GM19467 (cell line): ENCODE results near the gene C20orf144.
A peak's percentile ranks its signal among the peaks of the same experiment; 100 is the strongest.
"Not testable (repeated sequence)": the region's sequence is repeated elsewhere in the genome, so short reads cannot be mapped to it uniquely, and the experiment has no call there.

Experiments used
- ATAC-seq: cut with Tn5 transposase; IDR thresholded peaks from one replicate; pipeline ENCODE4 v1.9.1; 2021; ENCODE audit warnings: mild to moderate bottlenecking, moderate library complexity; ENCODE audit not compliant: unreplicated experiment

The C20orf144 gene

DNA sequence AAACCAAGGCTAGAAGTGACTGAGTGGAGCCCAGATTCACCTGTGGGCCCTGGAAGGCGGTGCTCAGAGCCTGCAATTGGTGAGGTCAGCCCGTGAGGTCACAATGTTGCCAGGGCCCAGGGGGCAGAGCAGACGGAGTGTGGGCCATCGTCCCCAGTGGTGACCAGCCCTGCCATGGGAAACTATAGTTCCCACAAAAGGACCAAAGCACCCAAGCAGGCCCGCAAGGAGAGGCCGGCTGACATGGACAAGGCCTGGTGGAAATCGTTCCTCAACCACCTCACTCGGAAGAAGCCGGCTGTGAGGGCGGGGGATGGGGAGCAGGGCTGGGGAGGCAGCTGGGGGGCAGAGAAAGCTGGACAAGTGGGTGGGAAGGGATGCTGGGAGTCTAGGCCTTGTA, at the start of gene C20orf144:
C20orf144 (plus strand) TSS at position 156 of the 400 bp plus-strand sequence; CDS start at position 175, 19 bp downstream.
- no peak for ATAC-seq

DNA sequence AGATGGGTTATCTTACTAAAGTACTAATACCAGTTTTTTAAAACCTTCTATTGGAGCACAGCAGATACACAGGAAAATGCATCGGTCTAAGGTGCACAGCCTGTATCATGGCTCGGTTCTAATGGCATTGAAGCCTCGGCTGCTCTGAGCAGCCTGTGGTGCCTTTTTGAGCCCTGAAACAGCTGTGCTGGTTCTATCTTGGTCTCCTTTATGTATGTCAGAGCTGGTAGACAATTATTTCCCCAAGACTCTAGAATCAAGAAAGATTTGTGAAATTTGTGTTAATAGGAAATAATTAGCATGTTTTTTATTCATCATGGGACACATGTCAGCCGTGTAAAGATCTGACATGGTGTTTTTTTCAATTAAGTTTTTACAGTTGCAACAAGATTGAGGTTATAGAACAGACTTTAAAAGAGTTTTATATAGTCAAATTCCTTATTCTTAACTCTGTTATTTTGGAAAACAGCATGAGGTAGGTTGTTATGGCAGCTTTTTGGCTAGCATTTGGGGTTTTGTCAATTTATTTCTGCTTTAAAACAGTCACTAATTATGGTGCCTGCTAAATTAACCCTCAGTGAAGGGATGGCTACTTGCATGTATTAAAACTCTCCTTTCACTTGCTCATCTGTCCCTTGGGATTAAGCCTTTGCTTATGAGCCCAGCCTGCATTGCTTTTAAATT, 40.3 kb upstream of the C20orf144 start:
- ATAC-seq: no peak

DNA sequence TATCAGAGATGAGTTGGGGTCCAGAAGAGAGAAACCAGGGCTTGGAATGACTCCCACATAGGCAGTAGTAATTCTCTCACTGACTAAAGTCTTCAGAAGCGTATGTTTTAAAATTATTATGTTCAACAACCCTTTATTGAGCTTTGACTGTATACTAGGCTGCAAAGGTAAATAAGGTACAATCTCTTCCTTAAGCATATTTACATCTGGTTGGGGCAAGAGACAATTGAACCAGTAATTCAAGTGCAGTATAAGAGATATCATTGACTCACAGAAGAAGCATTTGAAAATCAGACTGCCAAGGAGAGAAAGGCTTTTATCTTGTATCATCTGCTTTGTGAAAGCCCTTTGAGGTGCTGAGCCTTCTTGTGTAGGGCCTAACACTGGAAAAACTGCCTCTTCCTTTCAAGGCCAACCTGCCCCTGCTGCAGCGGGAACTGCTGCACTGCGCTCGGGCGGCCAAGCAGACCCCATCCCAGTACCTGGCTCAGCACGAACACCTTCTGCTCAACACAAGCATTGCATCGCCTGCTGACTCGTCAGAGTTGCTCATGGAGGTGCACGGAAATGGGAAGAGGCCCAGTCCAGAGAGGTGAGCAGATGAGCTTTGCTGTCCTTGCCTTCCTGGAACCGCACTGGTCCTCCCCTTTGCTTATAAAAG, 39.3 kb upstream of the C20orf144 start:
- no peak for ATAC-seq

DNA sequence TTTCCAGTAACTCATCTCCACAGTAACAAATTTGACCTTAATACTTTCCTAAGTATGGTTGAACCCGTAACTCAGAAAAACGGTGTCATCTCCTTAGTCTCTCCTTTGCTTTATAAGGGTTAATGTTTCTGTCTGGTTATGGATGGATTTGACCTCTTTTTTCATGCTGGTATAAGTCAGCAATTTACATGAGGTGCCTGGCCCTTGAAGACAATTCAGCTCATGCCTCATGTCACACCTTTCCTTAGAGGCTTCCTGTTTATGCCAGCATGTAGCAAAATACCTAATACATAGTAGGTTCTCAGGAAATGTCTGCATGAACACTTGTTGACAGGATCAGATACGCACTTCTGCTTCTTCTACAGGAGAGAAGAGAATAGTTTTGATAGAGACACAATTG, 37.7 kb upstream of the C20orf144 start:
- ATAC-seq: no peak

DNA sequence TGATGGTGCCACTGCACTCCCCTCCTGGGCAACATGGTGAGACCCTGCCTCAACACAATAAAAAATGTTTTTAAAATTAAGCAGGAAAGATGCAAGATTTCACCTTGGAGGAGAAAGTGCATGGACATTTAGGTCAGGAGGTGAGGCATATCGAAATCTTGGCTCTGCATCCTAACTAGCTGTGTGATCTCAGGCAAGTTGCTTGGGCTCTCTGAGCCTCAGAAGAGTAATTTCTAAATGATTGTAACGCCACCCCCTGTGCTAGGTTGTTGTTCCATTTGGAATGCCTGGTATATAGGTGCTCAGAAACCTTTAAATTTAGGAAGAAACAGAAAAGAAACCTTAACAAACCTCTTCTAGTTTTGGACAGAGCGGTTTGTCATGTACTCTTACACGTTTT, 35.9 kb upstream of the C20orf144 start:
- ATAC-seq: no peak

DNA sequence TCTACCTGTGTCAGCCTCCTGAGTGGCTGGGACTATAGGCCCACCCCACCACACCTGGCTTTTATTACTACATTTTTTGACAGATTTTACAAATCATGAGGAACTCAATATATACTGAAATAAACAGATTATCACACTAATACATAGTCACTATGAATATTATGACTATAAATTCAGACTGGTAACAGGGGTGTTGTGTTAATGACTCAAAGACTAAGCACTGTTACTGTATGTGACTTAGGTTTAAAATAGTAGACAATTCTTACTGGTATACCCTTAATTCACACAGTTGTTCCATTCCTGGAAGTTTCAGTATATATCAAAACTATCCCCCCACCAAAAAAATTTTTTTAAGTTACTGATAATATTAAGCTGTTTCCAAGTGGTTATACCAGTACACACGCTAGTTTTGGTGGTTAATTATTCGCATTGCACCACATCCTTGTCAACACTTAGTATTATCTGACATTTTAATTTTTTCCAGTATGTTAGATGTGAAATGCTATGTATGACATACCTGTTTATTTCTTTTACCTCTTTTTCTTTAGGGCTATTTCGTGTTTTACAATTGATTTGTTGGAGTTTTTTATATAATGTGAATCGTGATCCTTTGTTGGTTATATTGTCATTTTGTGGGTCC, 34.4 kb upstream of the C20orf144 start:
- ATAC-seq: no peak

DNA sequence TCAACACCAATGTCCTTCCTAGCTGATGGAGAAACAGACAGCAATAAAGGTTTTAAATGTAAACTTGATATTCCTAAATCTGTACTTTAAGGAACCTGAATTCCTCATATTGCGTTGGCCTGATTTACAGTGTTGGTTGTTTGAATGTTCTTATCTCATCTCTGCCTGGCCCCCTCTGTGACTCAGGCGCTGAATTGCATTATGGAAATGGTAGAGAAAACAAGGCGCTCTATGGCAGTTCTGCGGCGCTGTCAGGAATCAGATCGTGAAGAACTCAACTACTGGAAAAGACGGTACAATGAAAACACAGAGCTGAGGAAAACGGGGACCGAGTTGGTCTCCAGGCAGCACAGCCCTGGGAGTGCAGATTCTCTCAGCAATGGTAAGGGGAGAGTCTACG, 32.6 kb upstream of the C20orf144 start:
- ATAC-seq: no peak

DNA sequence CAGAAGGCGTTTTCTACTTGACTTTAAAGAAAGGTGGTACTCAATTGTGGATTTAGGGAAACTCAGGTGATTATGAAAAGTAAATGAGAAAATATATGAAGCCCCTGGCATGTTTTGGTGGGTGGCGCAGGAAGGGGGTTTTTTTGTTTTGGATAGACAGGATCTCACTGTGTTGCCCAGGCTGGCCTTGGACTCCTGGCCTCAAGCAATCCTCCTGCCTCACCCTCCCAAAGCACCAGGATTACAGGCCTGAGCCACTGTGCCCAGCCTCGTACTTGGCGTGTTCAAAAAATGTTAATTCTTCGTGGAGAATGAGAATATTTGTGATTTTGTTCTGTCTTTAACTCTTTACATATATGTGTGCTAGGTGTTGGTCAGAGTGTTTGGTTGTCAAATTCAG, 32.1 kb upstream of the C20orf144 start:
- no peak for ATAC-seq

DNA sequence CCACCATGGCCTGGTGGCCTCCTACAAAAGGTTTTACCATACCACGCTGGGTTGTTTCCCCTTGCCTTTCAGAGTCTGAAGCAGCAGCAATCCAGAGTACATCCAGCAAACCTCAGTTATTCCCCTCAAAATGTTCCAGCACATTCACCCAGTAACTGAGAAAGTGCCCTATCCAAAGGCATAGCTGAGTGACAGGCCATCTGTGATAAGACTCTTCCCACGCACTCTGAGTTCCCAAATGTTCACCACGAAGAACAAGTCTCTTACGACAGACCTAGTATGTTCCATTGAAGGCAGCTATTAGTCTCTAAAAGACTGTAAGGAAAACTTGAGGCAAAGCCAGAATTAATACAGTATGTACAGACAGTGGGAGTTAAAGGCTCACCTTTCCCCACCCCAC, 31.6 kb upstream of the C20orf144 start:
- no peak for ATAC-seq

DNA sequence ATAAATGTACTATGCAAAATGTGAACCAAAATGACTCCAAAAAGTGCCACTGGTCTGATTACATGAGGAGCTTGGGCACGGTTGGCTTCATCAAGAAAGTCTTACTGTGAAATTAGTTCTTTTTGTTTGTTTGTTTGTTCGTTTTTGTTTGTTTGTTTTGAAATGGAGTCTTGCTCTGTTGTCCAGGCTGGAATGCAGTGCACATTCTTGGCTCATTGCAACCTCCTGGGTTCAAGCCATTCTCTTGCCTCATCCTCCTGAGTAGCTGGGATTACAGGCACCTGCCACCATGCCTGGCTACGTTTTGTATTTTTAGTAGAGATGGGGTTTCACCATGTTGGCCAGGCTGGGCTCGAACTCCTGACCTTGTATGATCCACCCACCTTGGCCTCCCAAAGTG, 30.2 kb upstream of the C20orf144 start:
- ATAC-seq: not testable (repeated sequence)

DNA sequence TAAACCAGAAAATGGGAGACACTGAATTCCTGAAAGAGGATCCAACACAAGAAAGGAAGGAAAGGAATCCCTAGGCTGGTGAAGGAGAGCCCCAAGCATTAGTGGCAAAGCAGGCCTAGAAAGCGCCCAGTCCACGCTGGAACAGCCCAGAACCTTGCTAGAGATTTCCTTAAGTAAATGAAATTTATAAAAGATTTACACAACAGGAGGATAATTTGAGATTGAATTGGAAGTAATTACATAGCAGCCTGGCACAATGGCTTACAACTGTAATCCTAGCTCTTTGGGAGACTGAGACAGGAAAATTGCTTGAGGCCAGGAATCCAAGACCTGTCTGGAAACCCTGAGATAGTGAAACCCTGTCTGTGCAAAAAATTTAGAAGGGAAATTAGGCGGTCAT, 26.8 kb upstream of the C20orf144 start:
- no peak for ATAC-seq

DNA sequence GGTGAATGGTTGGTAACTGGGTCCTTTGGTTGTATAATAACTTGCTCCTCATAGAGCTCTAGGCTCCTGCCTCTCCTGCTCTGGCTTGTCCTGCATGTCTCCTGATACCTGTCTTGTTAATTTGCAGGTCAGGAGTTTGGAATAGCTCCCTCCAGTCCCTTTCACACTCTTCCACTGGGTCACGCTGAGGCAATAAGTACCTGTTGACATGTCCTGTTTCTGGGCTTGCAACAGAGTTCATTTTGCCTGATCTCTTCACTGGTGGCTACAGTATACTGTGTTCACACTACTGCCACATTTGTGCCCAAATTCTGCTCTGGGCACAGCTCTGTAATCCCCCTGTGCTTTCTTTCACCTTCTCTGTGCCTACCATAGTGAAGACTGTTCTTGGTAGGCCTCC, 25.4 kb upstream of the C20orf144 start:
- ATAC-seq: no peak

DNA sequence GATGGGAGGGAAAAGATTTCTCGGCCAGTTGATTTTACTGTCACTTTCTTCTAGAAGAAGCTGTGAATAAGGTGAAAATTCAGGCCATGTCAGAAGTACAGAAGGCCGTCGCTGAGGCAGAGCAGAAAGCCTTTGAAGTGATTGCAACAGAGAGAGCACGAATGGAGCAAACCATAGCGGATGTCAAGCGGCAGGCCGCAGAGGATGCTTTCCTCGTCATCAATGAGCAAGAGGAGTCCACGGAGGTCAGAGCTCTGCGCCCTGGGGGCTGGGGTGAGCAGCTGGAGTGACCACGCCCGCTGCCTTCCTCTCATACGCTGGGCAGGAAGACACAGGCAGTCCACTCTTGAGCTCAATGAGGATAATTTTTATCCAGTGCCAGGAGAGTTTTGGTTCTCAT, 21.8 kb upstream of the C20orf144 start:
- no peak for ATAC-seq

DNA sequence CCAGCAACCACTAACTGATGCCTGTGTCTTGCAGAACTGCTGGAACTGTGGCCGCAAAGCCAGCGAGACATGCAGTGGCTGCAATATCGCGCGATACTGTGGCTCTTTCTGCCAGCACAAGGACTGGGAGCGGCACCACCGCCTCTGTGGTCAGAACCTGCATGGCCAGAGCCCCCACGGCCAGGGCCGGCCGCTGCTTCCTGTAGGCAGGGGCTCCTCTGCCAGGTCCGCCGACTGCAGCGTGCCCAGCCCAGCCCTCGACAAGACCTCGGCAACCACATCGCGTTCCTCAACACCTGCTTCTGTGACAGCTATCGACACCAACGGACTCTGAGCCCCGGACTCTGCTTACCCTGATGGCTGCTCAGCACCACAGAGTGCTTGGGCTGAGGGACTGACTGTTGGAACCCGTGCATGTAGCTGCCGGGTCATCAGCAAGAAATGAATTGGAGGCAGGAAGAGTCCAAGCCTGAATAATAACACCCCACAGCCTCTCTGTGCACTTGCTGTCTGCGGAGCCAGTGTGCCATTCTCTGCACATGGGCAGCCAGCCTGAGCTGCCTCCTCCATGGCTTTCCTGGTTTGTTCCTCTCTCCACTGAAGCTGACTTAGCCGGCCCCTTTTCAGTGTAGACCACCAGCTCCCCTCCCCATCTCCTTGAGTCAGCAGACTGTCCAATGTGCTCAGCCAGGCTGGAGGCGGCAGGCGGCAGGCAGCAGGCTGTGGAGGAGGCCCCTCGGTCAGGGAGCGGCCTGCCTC, 17.6 kb upstream of the C20orf144 start:
- no peak for ATAC-seq

DNA sequence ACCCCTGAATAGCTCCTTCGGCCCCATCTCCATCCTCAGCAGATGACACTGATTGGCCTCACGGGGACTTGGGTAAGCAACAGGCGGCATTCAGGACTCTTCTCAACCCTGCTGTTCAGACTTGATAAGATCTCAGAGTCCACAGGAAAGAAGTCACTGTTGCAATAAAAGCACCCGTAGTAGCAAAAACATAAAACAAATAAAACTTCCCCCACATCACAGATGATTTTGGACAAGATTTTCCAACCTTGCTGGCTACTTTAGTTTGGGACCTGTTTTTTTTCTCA, 17.1 kb upstream of the C20orf144 start:
- no peak for ATAC-seq

DNA sequence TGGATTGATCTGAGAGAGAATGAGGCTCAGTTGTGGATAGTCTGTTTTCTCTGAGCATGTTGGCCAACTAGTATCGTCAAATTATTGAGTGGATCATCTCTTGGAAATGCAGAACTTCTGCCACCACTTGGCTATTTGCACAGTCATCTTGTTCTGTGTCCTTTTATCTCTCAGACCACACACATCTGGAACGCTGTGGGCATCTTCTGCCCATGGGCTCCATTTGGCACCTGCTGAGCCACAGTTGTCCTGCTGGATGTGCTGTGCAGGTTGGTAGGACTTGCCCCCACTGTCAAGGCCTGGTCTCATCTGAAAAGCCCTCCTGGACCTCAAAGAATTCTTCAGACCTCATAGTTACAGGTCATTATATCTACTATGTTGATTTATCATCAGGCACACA, 16.7 kb upstream of the C20orf144 start:
- ATAC-seq: no peak

DNA sequence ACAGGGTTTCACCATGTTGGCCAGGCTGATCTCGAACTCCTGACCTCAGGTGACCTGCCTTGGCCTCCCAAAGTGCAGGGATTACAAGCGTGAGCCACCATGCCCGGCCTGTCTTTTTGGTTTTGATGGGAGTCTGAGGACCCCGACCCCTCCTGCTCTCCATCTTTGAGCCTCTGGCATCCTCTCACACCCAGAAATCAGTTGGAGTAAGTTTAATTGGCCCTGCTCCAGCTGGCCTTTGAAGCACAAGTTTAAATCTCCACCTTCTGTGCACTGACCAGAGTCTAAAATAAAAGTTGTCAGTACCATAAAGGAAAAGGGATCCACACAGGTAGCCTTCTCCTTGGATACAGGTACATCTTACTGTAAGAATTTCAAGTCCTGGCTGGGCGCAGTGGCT, 15.9 kb upstream of the C20orf144 start:
- no peak for ATAC-seq

DNA sequence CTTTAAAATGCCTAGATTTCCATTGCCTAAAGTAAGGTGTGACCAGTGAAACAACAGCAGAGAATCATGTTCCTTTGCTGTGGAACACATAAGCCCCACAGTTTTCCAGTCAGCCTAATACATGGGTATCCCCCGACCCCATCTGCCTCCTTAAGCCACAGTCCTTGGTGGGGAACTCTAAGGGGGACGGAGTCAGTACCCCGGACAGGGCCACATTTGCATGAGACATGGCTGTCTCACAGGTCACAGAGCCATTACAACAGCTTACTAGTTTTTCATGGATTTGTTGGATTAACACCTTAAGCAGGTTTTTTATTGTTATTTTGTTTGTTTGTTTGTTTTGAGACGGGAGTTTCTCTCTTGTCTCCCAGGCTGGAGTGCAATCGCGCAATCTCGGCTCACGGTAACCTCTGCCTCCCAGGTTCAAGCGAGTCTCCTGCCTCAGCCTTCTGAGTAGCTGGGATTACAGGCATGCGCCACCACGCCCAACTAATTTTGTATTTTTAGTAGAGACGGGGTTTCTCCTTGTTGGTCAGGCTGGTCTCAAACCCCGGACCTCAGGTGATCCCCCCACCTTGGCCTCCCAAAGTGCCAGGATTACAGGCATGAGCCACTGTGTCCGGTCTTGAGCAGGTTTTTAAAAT, 15.0 kb upstream of the C20orf144 start:
- not testable (repeated sequence) for ATAC-seq

DNA sequence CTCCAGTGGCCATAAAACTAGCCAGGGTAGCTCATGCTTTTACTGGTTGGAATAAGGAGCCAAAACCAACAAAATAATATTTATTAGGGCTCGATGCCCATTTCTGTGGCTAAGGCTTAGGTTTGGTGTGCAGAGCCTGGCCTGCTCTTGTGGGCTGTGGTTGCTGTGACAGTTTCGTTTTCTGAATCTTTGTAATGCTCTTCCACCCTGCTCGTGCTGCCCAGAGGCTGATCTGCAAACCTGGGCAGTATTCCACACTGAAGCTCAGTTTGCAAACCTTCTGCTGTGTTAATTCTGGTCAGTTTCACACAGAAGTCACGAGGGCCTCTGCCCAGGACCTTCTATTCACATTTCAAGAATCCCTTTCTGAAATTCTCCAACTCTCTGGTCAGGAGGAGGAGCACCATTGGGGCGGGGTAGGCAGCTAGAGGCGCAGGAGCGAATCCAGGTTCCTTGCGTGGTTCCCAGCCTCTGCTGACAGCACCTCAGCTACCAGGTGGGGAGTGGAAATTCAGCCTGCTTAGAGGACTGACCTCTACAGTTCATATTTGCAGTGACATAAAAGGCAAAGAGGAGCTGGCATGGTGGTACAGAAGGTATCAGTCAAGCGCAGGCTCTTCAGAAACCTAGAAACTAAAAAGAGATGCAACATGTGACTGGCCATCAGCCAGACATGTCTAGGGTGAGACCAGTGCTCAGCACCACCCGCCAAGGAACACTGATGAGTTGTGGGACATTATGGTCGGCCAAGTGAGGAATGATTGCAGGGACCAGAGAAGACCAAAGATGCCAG, 14.3 kb upstream of the C20orf144 start:
- peak; percentile 48 for ATAC-seq

DNA sequence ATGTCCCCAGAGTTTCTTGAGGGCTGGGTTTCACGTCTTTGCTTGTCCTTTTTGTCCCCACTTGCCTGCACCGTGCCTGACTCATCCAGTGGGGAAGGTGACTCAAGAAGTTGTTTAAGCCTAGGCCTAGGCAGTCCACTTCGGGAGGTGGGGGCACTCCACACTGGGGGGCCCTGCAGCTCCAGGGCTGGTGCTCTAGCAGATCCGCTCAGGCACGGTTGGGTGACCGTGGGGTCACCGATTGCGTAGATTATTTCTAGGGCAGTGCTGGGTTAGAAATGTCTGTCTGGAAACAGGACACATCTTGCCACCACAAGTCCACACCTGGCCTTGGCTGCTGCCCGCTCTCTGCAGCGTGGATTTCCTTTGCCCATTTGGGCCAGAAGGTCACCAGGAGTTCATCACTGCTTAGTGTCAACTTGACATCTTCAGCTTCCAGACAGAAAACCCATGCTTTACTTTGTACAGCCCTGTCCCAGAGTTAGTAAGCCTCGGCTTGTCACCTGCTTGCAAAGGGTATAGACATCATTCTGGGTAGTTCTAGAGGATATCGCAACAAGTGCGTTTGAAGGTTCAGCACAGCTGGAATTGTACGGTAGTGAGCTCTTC, 13.6 kb upstream of the C20orf144 start:
- no peak for ATAC-seq
